NT2/D1 (cell line): Measurements from ENCODE around the gene RYR3.

Experiments used
- YY1 ChIP-seq: IDR thresholded peaks from 2 replicates; pipeline ENCODE4 v1.6.1; 2011; ENCODE audit not compliant: insufficient read length, insufficient read depth
- ZNF274 ChIP-seq: IDR thresholded peaks from 2 replicates; pipeline ENCODE4 v1.6.1; 2011; ENCODE audit warnings: mild to moderate bottlenecking, low read depth, low read length

GRCh38 chr15:33807665-33808064, 496.9 kb downstream of the RYR3 start:
- TF ChIP-seq ZNF274 (no peak), YY1 (no peak)
